Mesothelial cell of epicardium (in vitro differentiated cells): ENCODE results near the gene AKAP13. TPM values are rescaled to one million over a fixed set of nuclear protein-coding genes. Genes with fewer than 3 reads are reported as not detected.

Experiments
- DNase-seq, 2 experiments: peaks; one replicate each; pipeline ENCODE4 v3.0.0; 2021; ENCODE audit warnings: low spot score in 2 of 2; ENCODE audit not compliant: unreplicated experiment in 2 of 2
- H3K27ac Mint-ChIP-seq: 2 replicates; pipeline ENCODE4 v1.8.0; 2021; ENCODE audit warnings: mixed read lengths
- H3K27me3 Mint-ChIP-seq: 2 replicates; pipeline ENCODE4 v1.8.0; 2021; ENCODE audit warnings: low read depth, mixed read lengths
- H3K36me3 Mint-ChIP-seq: 2 replicates; pipeline ENCODE4 v1.8.0; 2021; ENCODE audit warnings: mixed read lengths
- H3K4me1 Mint-ChIP-seq: 2 replicates; pipeline ENCODE4 v1.8.0; 2021; ENCODE audit warnings: mixed read lengths
- H3K4me3 Mint-ChIP-seq: 2 replicates; pipeline ENCODE4 v1.8.0; 2021; ENCODE audit warnings: mild to moderate bottlenecking, moderate library complexity, mixed read lengths
- H3K9me3 Mint-ChIP-seq: 2 replicates; pipeline ENCODE4 v1.8.0; 2021; ENCODE audit warnings: mixed read lengths
- CTCF ChIP-seq: fragments of 200-600 bp; sonication (generic); IDR thresholded peaks from one replicate; pipeline ENCODE4 v1.5.0; 2021; ENCODE audit warnings: antibody characterized with exemption; ENCODE audit not compliant: unreplicated experiment
- total RNA-seq: library from RNA; stranded (reverse); gene quantifications from 3 replicates; pipeline ENCODE4 v1.2.1, GENCODE V29; 2021

Gene AKAP13
- total RNA-seq, 1 donor from 2014 or later: 109 TPM

- Mint-ChIP-seq H3K36me3 (no peaks in the 10 kb centered on the region), H3K27me3 (no peaks in the 10 kb centered on the region), H3K4me1 (peaks cover 38% of the 10 kb centered on the region), H3K27ac (no peak overlapping the region), H3K4me3 (no peak overlapping the region), H3K9me3 (no peaks in the 10 kb centered on the region)
- TF ChIP-seq CTCF: no peak
- DNase-seq: no peak
These were observed 243.9 kb downstream of the AKAP13 start for GRCh38 chr15:85624291-85624801.

GRCh38 chr15:85625166-85625830 is 244.9 kb downstream of the AKAP13 start:
- H3K4me1 Mint-ChIP-seq: peaks cover 38% of the 10 kb centered on the region
- H3K27ac Mint-ChIP-seq: no peak overlapping the region
- H3K4me3 Mint-ChIP-seq: no peak overlapping the region
- H3K9me3 Mint-ChIP-seq: no peaks in the 10 kb centered on the region
- no peaks in the 10 kb centered on the region for H3K36me3 Mint-ChIP-seq
- DNase-seq: no peak
- no peaks in the 10 kb centered on the region for H3K27me3 Mint-ChIP-seq
- TF ChIP-seq CTCF: no peak

- Mint-ChIP-seq H3K9me3 (no peaks in the 10 kb centered on the region), H3K36me3 (no peaks in the 10 kb centered on the region), H3K27me3 (no peaks in the 10 kb centered on the region), H3K4me1 (peaks cover 38% of the 10 kb centered on the region), H3K27ac (no peak overlapping the region), H3K4me3 (no peak overlapping the region)
- DNase-seq: no peak
- no peak for TF ChIP-seq CTCF
These were observed 245.5 kb downstream of the AKAP13 start for GRCh38 chr15:85625856-85626255.

DNA sequence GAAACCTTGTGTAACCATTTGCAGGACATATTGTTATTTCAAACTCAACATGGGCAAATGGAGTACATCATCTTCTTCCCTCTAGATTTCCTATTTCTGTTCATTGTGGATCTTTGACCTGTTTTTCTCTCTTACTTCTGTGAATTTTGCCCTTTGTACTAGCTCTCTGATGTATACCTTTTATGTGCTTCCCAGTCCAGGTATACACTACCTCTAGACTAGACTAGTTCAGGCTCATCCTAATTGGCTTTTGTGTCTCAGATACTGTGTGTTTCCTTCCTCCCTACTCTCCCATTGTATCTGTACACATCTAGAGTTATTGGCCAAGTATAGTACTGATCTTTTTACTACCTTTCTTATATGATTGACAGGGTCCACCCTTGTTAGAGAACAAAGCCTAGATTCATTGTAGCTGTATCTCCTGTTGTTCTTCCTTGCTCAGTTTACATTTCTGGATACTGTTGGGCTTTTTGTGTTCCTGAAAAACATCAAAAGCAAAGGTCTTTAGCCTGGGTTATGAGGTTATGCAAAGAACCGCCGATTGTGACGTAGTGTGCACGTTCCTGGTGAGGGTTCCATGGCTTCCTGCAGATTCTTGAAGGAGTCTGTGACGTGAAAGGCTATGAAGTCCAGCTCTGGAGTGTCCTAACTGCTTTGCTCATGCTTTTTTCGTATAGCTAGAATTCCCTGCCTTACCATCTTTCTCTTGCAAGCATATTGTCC is 247.0 kb downstream of the AKAP13 start:
- Mint-ChIP-seq H3K9me3 (no peaks in the 10 kb centered on the region), H3K27me3 (no peaks in the 10 kb centered on the region), H3K36me3 (no peaks in the 10 kb centered on the region), H3K27ac (no peak overlapping the region), H3K4me1 (peaks cover 31% of the 10 kb centered on the region), H3K4me3 (no peak overlapping the region)
- DNase-seq: no peak
- TF ChIP-seq CTCF: no peak

GRCh38 chr15:85630311-85630710 is 249.9 kb downstream of the AKAP13 start:
- H3K27me3 Mint-ChIP-seq: no peaks in the 10 kb centered on the region

More at GRCh38 chr15:85630311-85630710, 249.9 kb downstream of the AKAP13 start:
- Mint-ChIP-seq H3K36me3 (peaks cover 3% of the 10 kb centered on the region), H3K9me3 (no peaks in the 10 kb centered on the region), H3K4me3 (no peak overlapping the region), H3K27ac (no peak overlapping the region), H3K4me1 (peaks cover 15% of the 10 kb centered on the region)
- no peak for TF ChIP-seq CTCF
- no peak for DNase-seq
